Astrocyte of the spinal cord (primary cell): Measurements from ENCODE around the gene HBB.

Experiments
- DNase-seq: peaks from one replicate; pipeline ENCODE4 v3.0.0; 2011; ENCODE audit warnings: low read depth, low spot score
- H3K4me3 ChIP-seq: 2 replicates; pipeline ENCODE4 v1.5.1; 2011; ENCODE audit warnings: low read depth, mild to moderate bottlenecking, low read length, moderate library complexity
- CTCF ChIP-seq: IDR thresholded peaks from 2 replicates; pipeline ENCODE4 v1.5.1; 2012; ENCODE audit warnings: low read depth, mild to moderate bottlenecking, low read length, inconsistent platforms
- in situ Hi-C: cut with HindIII; loops from 2 replicates; pipeline ENCODE4 v1.10.0; 2017; ENCODE audit warnings: low sequenced_read_pairs

HBB gene

GRCh38 chr11:5233307-5233706 lies 6.4 kb upstream of the HBB start:
- TF ChIP-seq CTCF, result no peak
- no peak for DNase-seq
- in situ Hi-C loops, result no loop called here
- H3K4me3 ChIP-seq, result no peak overlapping the region

- DNase-seq, result no peak
- H3K4me3 ChIP-seq, result no peak overlapping the region
- no peak for TF ChIP-seq CTCF
- in situ Hi-C loops, result no loop called here
Observed at GRCh38 chr11:5232821-5233220, 6.0 kb upstream of the HBB start.

GRCh38 chr11:5232176-5232575 lies 5.3 kb upstream of the HBB start:
- in situ Hi-C loops, result no loop called here
- no peak for DNase-seq
- no peak overlapping the region for H3K4me3 ChIP-seq
- no peak for TF ChIP-seq CTCF

GRCh38 chr11:5231111-5231510 lies 4.2 kb upstream of the HBB start:
- DNase-seq, result no peak
- TF ChIP-seq CTCF, result no peak
- no peak overlapping the region for H3K4me3 ChIP-seq
- in situ Hi-C loops, result no loop called here

- H3K4me3 ChIP-seq, result no peak overlapping the region
- TF ChIP-seq CTCF, result no peak
- in situ Hi-C loops, result no loop called here
- no peak for DNase-seq
Observed at GRCh38 chr11:5230266-5230665, 3.4 kb upstream of the HBB start.

GRCh38 chr11:5229796-5230195 lies 2.9 kb upstream of the HBB start:
- TF ChIP-seq CTCF, result no peak
- DNase-seq, result no peak
- in situ Hi-C loops, result no loop called here
- H3K4me3 ChIP-seq, result no peak overlapping the region

GRCh38 chr11:5229356-5229755 lies 2.5 kb upstream of the HBB start:
- DNase-seq, result no peak
- TF ChIP-seq CTCF, result no peak
- no peak overlapping the region for H3K4me3 ChIP-seq
- in situ Hi-C loops, result no loop called here
